ENCODE data around the gene GTF2F2. TPM values are rescaled to one million over a fixed set of nuclear protein-coding genes. Genes with fewer than 3 reads are reported as not detected.

Gene GTF2F2
- total RNA-seq, 4 donors from 2014 or later: 24.5 to 35.0 (median 30.5) TPM

GRCh38 chr13:45257638-45258333 is 137.5 kb downstream of the GTF2F2 start:
- Histone ChIP-seq H3K27ac (no peak overlapping the region), H3K4me3 (no peak overlapping the region), H3K27me3 (no peaks in the 10 kb centered on the region), H3K4me1 (peaks cover 6% of the 10 kb centered on the region), H3K9me3 (no peaks in the 10 kb centered on the region), H3K36me3 (peaks cover 7% of the 10 kb centered on the region)
- DNase-seq (ENCODE audit: low spot score in 2 of 2): no peak
- WGBS: 58% methylated on average over 4 of the region's 4 CpGs
- TF ChIP-seq CTCF (IDR thresholded peaks at IDR 0.05) (no peak), EP300 (IDR thresholded peaks at IDR 0.05) (no peak), POLR2AphosphoS5 (IDR thresholded peaks at IDR 0.05) (no peak), POLR2A (IDR thresholded peaks at IDR 0.05) (no peak)

- Histone ChIP-seq H3K36me3 (peaks cover 5% of the 10 kb centered on the region), H3K9me3 (no peaks in the 10 kb centered on the region), H3K4me1 (peaks cover 6% of the 10 kb centered on the region), H3K27me3 (no peaks in the 10 kb centered on the region), H3K27ac (no peak overlapping the region), H3K4me3 (no peak overlapping the region)
- WGBS: 53% methylated on average over 2 of the region's 2 CpGs
- DNase-seq (ENCODE audit: low spot score in 2 of 2): no peak
- TF ChIP-seq POLR2AphosphoS5 (IDR thresholded peaks at IDR 0.05) (no peak), CTCF (IDR thresholded peaks at IDR 0.05) (no peak), POLR2A (IDR thresholded peaks at IDR 0.05) (no peak), EP300 (IDR thresholded peaks at IDR 0.05) (no peak)
Measured at GRCh38 chr13:45258334-45258675, 138.0 kb downstream of the GTF2F2 start.

DNA sequence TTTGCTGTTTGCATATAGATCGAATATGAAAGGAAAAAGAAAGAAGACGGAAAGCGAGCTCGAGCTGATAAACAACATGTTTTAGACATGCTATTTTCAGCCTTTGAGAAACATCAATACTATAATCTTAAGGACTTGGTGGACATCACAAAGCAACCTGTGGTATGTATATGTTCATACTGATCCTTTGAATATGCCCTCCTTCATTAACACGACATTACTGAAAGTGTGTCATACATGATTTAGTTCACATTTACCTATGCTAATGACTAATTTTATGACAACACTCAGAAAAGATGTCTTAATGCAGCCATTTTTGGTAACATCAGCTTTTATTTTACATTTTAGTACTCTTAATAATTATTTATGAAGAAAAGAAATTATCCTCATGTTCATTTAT is 146.9 kb downstream of the GTF2F2 start:
- Histone ChIP-seq H3K36me3 (peaks cover 9% of the 10 kb centered on the region), H3K4me3 (no peak overlapping the region), H3K4me1 (no peaks in the 10 kb centered on the region), H3K27ac (no peak overlapping the region), H3K9me3 (no peaks in the 10 kb centered on the region), H3K27me3 (no peaks in the 10 kb centered on the region)
- DNase-seq (ENCODE audit: low spot score in 2 of 2): no peak
- WGBS: 87% methylated on average over 5 of the region's 5 CpGs
- TF ChIP-seq POLR2A (IDR thresholded peaks at IDR 0.05): no peak
- no peak for TF ChIP-seq EP300 (IDR thresholded peaks at IDR 0.05)
- TF ChIP-seq CTCF (IDR thresholded peaks at IDR 0.05): no peak
- no peak for TF ChIP-seq POLR2AphosphoS5 (IDR thresholded peaks at IDR 0.05)

GRCh38 chr13:45269204-45269603 is 148.9 kb downstream of the GTF2F2 start:
- no peak for DNase-seq (ENCODE audit: low spot score in 2 of 2)
- WGBS: 91% methylated on average over 2 of the region's 2 CpGs
- H3K4me3 ChIP-seq: no peak overlapping the region
- TF ChIP-seq EP300 (IDR thresholded peaks at IDR 0.05) (no peak), POLR2AphosphoS5 (IDR thresholded peaks at IDR 0.05) (no peak), CTCF (IDR thresholded peaks at IDR 0.05) (no peak), POLR2A (IDR thresholded peaks at IDR 0.05) (no peak)
- H3K9me3 ChIP-seq: no peaks in the 10 kb centered on the region
- H3K27ac ChIP-seq: no peak overlapping the region
- no peaks in the 10 kb centered on the region for H3K4me1 ChIP-seq
- H3K27me3 ChIP-seq: no peaks in the 10 kb centered on the region
- H3K36me3 ChIP-seq: peaks cover 9% of the 10 kb centered on the region

GRCh38 chr13:45276913-45277312 is 156.6 kb downstream of the GTF2F2 start:
- Histone ChIP-seq H3K4me3 (no peak overlapping the region), H3K36me3 (peaks cover 6% of the 10 kb centered on the region), H3K4me1 (peaks cover 7% of the 10 kb centered on the region), H3K27ac (no peak overlapping the region), H3K27me3 (no peaks in the 10 kb centered on the region), H3K9me3 (no peaks in the 10 kb centered on the region)
- WGBS: 87% methylated on average over 3 of the region's 3 CpGs
- TF ChIP-seq EP300 (IDR thresholded peaks at IDR 0.05): no peak
- no peak for TF ChIP-seq CTCF (IDR thresholded peaks at IDR 0.05)
- no peak for TF ChIP-seq POLR2A (IDR thresholded peaks at IDR 0.05)
- TF ChIP-seq POLR2AphosphoS5 (IDR thresholded peaks at IDR 0.05): no peak
- no peak for DNase-seq (ENCODE audit: low spot score in 2 of 2)
